Neural cell (in vitro differentiated cells): Measurements from ENCODE around the gene OXSM. TPM values are rescaled to one million over a fixed set of nuclear protein-coding genes. Genes with fewer than 3 reads are reported as not detected.

Experiments used
- H2AFZ ChIP-seq: fragments of 200-600, 300-800 bp; sonication (generic), shearing (Covaris generic); 2 replicates; pipeline ENCODE4 v1.6.0; 2014; ENCODE audit warnings: low read depth, mild to moderate bottlenecking, antibody characterized with exemption, low read length, moderate library complexity
- H3F3A ChIP-seq: fragments of 200-600 bp; shearing (Covaris generic); 2 replicates; pipeline ENCODE4 v1.6.1; 2016; ENCODE audit warnings: mild to moderate bottlenecking, moderate library complexity, mixed read lengths, antibody characterized with exemption, low read length; ENCODE audit not compliant: insufficient read depth, poor library complexity, severe bottlenecking
- H3K27ac ChIP-seq: fragments of 200-600, 300-800 bp; sonication (generic), shearing (Covaris generic); 2 replicates; pipeline ENCODE4 v1.5.1; 2014; ENCODE audit warnings: mild to moderate bottlenecking, low read length, moderate library complexity
- H3K27me3 ChIP-seq: fragments of 300-800, 200-600 bp; sonication (generic), shearing (Covaris generic); 2 replicates; pipeline ENCODE4 v1.6.0; 2014; ENCODE audit warnings: mild to moderate bottlenecking, low read depth, low read length, moderate library complexity; ENCODE audit not compliant: insufficient read depth
- H3K36me3 ChIP-seq: fragments of 300-800, 200-600 bp; sonication (generic), shearing (Covaris generic); 2 replicates; pipeline ENCODE4 v1.5.1; 2014; ENCODE audit warnings: mild to moderate bottlenecking, antibody characterized with exemption, low read length, moderate library complexity; ENCODE audit not compliant: insufficient read depth
- H3K4me2 ChIP-seq: fragments of 300-800, 200-600 bp; sonication (generic), shearing (Covaris generic); 2 replicates; pipeline ENCODE4 v1.6.0; 2014; ENCODE audit warnings: mild to moderate bottlenecking, low read length
- H3K4me3 ChIP-seq: fragments of 300-800, 200-600 bp; sonication (generic), shearing (Covaris generic); 2 replicates; pipeline ENCODE4 v1.5.1; 2014; ENCODE audit warnings: mild to moderate bottlenecking, low read length, moderate library complexity
- H3K79me2 ChIP-seq: fragments of 200-600 bp; shearing (Covaris generic); replicated peaks from 2 replicates; pipeline ENCODE4 v1.6.0; 2014; ENCODE audit warnings: mild to moderate bottlenecking, low read length, moderate library complexity; ENCODE audit not compliant: insufficient read depth
- H3K9ac ChIP-seq: fragments of 300-800, 200-600 bp; sonication (generic), shearing (Covaris generic); 2 replicates; pipeline ENCODE4 v1.6.1; 2016; ENCODE audit warnings: mild to moderate bottlenecking, low read length, mixed read lengths
- H3K9me2 ChIP-seq: fragments of 200-600 bp; shearing (Covaris generic); 2 replicates; pipeline ENCODE4 v1.6.1; 2016; ENCODE audit warnings: mild to moderate bottlenecking, low read length, mixed read lengths; ENCODE audit not compliant: insufficient read depth
- H3K9me3 ChIP-seq: fragments of 200-600, 300-800 bp; sonication (generic), shearing (Covaris generic); 2 replicates; pipeline ENCODE4 v1.6.1; 2016; ENCODE audit warnings: mild to moderate bottlenecking, mixed run types, low read length, moderate library complexity, mixed read lengths
- H4K20me1 ChIP-seq: fragments of 200-600 bp; shearing (Covaris generic); 2 replicates; pipeline ENCODE4 v1.6.1; 2016; ENCODE audit warnings: mild to moderate bottlenecking, mixed run types; ENCODE audit not compliant: insufficient read depth
- CTCF ChIP-seq: fragments of 450-650 bp; IDR thresholded peaks from 2 replicates; pipeline ENCODE4 v1.5.1; 2014; ENCODE audit warnings: antibody characterized with exemption, mild to moderate bottlenecking, moderate library complexity; ENCODE audit not compliant: poor library complexity, severe bottlenecking
- EP300 ChIP-seq: fragments of 450-650 bp; conservative IDR thresholded peaks from 2 replicates; pipeline ENCODE4 v1.6.1; 2014; ENCODE audit warnings: antibody characterized with exemption, mild to moderate bottlenecking, moderate library complexity; ENCODE audit not compliant: poor library complexity, severe bottlenecking
- EZH2 ChIP-seq: fragments of 200-600, 300-800 bp; shearing (Covaris generic), sonication (generic); IDR thresholded peaks from 2 replicates; pipeline ENCODE4 v1.6.1; 2014; ENCODE audit warnings: antibody characterized with exemption, low read length, borderline replicate concordance, mild to moderate bottlenecking; ENCODE audit not compliant: insufficient read depth, poor library complexity, severe bottlenecking
- MXI1 ChIP-seq: fragments of 450-650 bp; conservative IDR thresholded peaks from 2 replicates; pipeline ENCODE4 v1.6.1; 2014; ENCODE audit warnings: antibody characterized with exemption, mild to moderate bottlenecking; ENCODE audit not compliant: poor library complexity, severe bottlenecking
- POLR2AphosphoS5 ChIP-seq: IDR thresholded peaks from 2 replicates; pipeline ENCODE4 v1.6.1; 2012
- RAD21 ChIP-seq: fragments of 450-650 bp; conservative IDR thresholded peaks from 2 replicates; pipeline ENCODE4 v1.6.1; 2014; ENCODE audit warnings: antibody characterized with exemption, mild to moderate bottlenecking, moderate library complexity
- REST ChIP-seq: IDR thresholded peaks from 2 replicates; pipeline ENCODE4 v1.6.1; 2012; ENCODE audit warnings: borderline replicate concordance
- SMC3 ChIP-seq: fragments of 450-650 bp; conservative IDR thresholded peaks from 2 replicates; pipeline ENCODE4 v1.6.1; 2014; ENCODE audit warnings: antibody characterized with exemption, mild to moderate bottlenecking, moderate library complexity; ENCODE audit not compliant: poor library complexity
- TAF1 ChIP-seq: IDR thresholded peaks from 2 replicates; pipeline ENCODE4 v1.6.1; 2012; ENCODE audit warnings: low read depth
- polyA plus RNA-seq: library from polyadenylated mRNA; depleted of rRNA; stranded (reverse); fragments of >200 nt; gene quantifications from 2 replicates; pipeline ENCODE4 v1.2.3, GENCODE V29; 2014

OXSM gene
- polyA plus RNA-seq, 1 donor from 2014 or later: 6.7 TPM

- no peaks in the 10 kb centered on the region for H3K9me3 ChIP-seq
- peaks cover 4% of the 10 kb centered on the region for H3K36me3 ChIP-seq
- TF ChIP-seq RAD21 (no peak), TAF1 (no peak), REST (no peak), MXI1 (no peak), CTCF (no peak), SMC3 (no peak), POLR2AphosphoS5 (no peak), EP300 (no peak), EZH2 (no peak)
- H3K79me2 ChIP-seq: no peaks in the 10 kb centered on the region
- H2AFZ ChIP-seq: no peak overlapping the region
- no peak overlapping the region for H3K9ac ChIP-seq
- H3K27me3 ChIP-seq: no peaks in the 10 kb centered on the region
- no peaks in the 10 kb centered on the region for H3K9me2 ChIP-seq
- H4K20me1 ChIP-seq: no peaks in the 10 kb centered on the region
- no peak overlapping the region for H3K27ac ChIP-seq
- no peak overlapping the region for H3K4me3 ChIP-seq
- no peaks in the 10 kb centered on the region for H3F3A ChIP-seq
- no peak overlapping the region for H3K4me2 ChIP-seq
Measured at GRCh38 chr3:25751725-25752124, 38.2 kb upstream of the OXSM start.

- H2AFZ ChIP-seq: no peak overlapping the region
- no peaks in the 10 kb centered on the region for H3F3A ChIP-seq
- TF ChIP-seq RAD21 (no peak), TAF1 (no peak), CTCF (no peak), REST (no peak), MXI1 (no peak), POLR2AphosphoS5 (no peak), EZH2 (no peak), SMC3 (no peak), EP300 (no peak)
- no peak overlapping the region for H3K4me3 ChIP-seq
- H3K9me2 ChIP-seq: no peaks in the 10 kb centered on the region
- H3K79me2 ChIP-seq: no peaks in the 10 kb centered on the region
- H4K20me1 ChIP-seq: no peaks in the 10 kb centered on the region
- no peak overlapping the region for H3K4me2 ChIP-seq
- H3K27me3 ChIP-seq: no peaks in the 10 kb centered on the region
- H3K9me3 ChIP-seq: peaks cover 3% of the 10 kb centered on the region
- H3K27ac ChIP-seq: no peak overlapping the region
- H3K9ac ChIP-seq: no peak overlapping the region
- H3K36me3 ChIP-seq: no peaks in the 10 kb centered on the region
Measured at GRCh38 chr3:25768851-25769250, 21.0 kb upstream of the OXSM start.
